Activated CD8-positive, alpha-beta T cell treated with anti-CD3 and anti-CD28 coated beads, Interleukin-2, amount 10 ng/mL, durations not matched to agents 7 days and 5 days (primary cell): ENCODE measurements around the gene FAM120C. TPM values are rescaled to one million over a fixed set of nuclear protein-coding genes. Genes with fewer than 3 reads are reported as not detected.

Experiments
- ATAC-seq: fragments of 150-1000 bp; cut with Tn5 transposase; one replicate; pipeline ENCODE4 v1.10.0; 2021; ENCODE audit warnings: moderate library complexity
- CTCF ChIA-PET: fragments of 350-600 bp; sonication (Branson Sonifier 250); formaldehyde crosslinking; loops from one replicate; lab custom pipeline; 2021; ENCODE audit warnings: antibody characterized with exemption; lab: Charles Lee
- POLR2A ChIA-PET: fragments of 350-600 bp; sonication (Branson Sonifier 250); formaldehyde crosslinking; loops from one replicate; lab custom pipeline; 2021; ENCODE audit warnings: antibody characterized with exemption; lab: Charles Lee
- DNase-seq: peaks from one replicate; pipeline ENCODE4 v3.0.0-alpha.2; 2020
- H3K27ac Mint-ChIP-seq: one replicate; pipeline ENCODE4 v1.8.0; 2021; ENCODE audit warnings: mild to moderate bottlenecking, mixed read lengths
- H3K27me3 Mint-ChIP-seq: one replicate; pipeline ENCODE4 v1.8.0; 2021; ENCODE audit warnings: low read depth, mixed read lengths
- H3K36me3 Mint-ChIP-seq: one replicate; pipeline ENCODE4 v1.8.0; 2021; ENCODE audit warnings: low read depth, mixed read lengths
- H3K4me1 Mint-ChIP-seq: one replicate; pipeline ENCODE4 v1.8.0; 2021; ENCODE audit warnings: low read depth, mixed read lengths
- H3K4me3 Mint-ChIP-seq: one replicate; pipeline ENCODE4 v1.8.0; 2021; ENCODE audit warnings: mild to moderate bottlenecking, mixed read lengths
- H3K9me3 Mint-ChIP-seq: one replicate; pipeline ENCODE4 v1.8.0; 2022; ENCODE audit warnings: mixed read lengths; ENCODE audit not compliant: insufficient read depth
- total RNA-seq, 2 experiments: library from RNA; stranded (reverse); gene quantifications; one replicate each; pipeline ENCODE4 v1.2.3, GENCODE V29; 2021

Gene FAM120C, protein sequence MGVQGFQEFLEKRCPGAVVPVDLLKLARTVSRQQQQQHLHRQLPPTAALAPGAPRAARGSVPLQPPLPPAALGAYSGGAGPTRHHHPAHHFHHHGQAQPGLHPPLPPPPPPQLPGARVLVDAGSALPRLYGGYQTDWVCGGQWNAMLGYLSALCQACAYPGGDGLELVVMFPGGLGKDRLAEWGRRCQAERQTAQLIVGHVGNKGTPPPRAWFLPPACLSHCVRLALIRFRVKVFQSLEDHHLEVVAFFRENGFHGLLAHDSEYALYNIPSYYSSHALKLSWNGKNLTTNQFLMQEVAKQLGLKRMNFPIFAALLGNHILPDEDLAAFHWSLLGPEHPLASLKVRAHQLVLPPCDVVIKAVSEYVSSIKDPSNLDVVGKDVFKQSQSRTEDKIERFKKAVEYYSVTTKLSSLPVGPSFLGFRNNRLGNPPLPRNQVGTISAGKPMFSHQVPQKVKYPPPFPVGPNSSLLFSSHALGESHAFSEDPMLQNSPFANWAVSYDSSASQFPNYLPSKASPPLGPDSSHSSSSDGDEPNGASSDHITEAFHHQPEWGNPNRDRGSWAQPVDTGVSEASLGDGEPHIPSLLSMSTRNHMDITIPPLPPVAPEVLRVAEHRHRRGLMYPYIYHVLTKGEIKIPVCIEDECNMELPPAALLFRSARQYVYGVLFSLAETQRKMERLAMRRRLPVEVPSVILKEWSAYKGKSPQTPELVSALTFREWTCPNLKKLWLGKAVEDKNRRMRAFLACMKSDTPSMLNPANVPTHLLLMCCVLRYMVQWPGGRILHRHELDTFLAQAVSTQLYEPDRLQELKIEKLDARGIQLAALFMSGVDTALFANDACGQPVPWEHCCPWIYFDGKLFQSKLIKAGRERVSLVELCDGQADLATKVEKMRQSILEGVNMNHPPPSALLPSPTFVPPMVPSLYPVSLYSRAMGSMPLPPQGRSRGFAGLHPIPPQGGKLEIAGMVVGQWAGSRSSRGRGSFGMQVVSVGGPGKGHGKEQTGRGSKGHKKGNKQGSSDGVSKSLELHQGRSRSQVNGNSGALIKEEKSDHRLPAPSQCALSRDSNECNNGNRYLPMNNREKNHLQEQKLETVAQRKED
- 10 to 100 TPM; 10.1 to 10.3 TPM for total RNA-seq

DNA sequence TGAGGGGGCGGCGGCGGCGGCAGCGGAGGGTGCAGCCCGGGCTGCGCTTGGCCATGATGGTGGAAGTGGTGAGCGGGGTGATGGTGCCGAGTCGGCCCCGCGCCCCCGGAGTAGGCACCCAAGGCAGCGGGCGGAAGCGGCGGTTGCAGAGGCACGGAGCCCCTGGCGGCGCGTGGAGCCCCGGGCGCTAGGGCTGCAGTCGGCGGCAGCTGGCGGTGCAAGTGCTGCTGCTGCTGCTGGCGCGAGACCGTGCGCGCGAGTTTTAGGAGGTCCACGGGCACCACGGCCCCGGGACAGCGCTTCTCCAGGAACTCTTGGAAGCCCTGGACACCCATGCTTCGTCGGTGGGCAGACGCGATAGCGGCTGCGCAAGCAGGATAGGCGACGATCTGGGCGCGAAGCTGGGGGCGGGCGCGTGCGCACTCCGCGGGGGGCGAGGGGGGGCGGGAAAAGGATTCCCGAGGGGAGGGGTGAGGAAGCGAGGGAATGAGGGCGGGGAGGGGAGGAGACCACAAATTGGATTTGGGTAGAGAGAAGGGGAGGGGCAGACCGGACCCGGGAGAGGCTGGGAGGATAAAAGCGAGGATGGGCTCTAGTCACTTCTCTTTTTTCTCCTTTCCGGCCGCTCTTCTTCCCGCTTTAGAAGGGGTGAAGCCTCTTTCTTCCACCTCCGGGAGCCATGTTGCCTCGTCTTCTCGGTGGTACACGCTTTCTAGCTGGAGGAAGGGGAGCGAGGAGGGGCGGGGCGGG is at the start of gene FAM120C:
Gene FAM120C, minus strand, starts transcription at position 391 of the 750 bp plus-strand sequence. Its CDS starts 56 bp downstream, at position 335.
- H3K27me3 Mint-ChIP-seq, result no peaks in the 10 kb centered on the region
- H3K27ac Mint-ChIP-seq, result peak within 1 kb of the TSS; percentile 88
- ChIA-PET POLR2A (interaction anchor here (0.8 to 4.1 kb wide), 4 partner anchors 9 to 596 kb away, joined by 3 to 27 read pairs (median 4); partner anchors contain the start of gene PHF8), CTCF (interaction anchor here (1.1 kb wide), 1 partner anchor 138 kb away, joined by 3 read pairs; no protein-coding TSS in a partner anchor)
- H3K4me3 Mint-ChIP-seq, result peak within 1 kb of the TSS; percentile 71
- peak; percentile 74 for ATAC-seq
- H3K4me1 Mint-ChIP-seq, result peaks cover 40% of the 10 kb centered on the region
- no peaks in the 10 kb centered on the region for H3K9me3 Mint-ChIP-seq
- DNase-seq, result peak; percentile 72
- peaks cover 23% of the 10 kb centered on the region for H3K36me3 Mint-ChIP-seq

DNA sequence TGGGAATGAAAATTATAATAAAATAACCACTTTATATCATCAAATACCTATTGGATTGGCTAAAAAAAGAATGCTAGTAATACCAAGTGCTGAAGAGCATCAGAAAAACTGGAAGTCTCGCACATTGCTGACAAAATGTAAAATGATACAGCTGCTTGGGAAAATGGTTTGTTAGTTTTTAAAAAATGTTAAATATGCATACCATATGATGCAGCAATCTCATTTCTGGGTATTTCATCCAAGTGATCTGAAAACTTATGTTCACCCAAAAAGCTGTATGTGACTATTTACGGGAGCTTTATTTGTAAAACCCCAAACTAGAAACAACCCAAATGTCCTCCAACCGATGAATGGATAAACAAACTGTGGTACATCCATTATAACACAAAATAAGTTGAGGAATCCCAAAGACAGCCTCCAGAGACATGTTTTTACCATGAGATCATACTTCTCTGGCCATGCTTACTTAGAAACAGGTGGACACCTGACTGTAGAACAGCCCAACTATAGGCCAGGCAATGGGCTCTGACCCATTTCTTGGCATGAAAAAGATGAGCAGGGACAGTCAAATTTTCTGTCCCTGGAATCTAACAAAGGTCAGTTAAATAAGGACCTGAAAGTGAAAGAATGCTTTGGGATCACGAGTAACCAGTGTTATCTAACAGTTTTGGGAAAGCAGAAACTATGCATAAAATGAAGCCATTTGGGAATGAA is 47.5 kb upstream of the FAM120C start:
- H3K4me3 Mint-ChIP-seq, result no peak overlapping the region
- H3K36me3 Mint-ChIP-seq, result no peaks in the 10 kb centered on the region
- DNase-seq (no peak), ATAC-seq (no peak)
- CTCF ChIA-PET, result no interaction called here
- H3K27me3 Mint-ChIP-seq, result no peaks in the 10 kb centered on the region
- no peaks in the 10 kb centered on the region for H3K9me3 Mint-ChIP-seq
- no peak overlapping the region for H3K27ac Mint-ChIP-seq
- no peaks in the 10 kb centered on the region for H3K4me1 Mint-ChIP-seq
- POLR2A ChIA-PET, result no interaction called here

DNA sequence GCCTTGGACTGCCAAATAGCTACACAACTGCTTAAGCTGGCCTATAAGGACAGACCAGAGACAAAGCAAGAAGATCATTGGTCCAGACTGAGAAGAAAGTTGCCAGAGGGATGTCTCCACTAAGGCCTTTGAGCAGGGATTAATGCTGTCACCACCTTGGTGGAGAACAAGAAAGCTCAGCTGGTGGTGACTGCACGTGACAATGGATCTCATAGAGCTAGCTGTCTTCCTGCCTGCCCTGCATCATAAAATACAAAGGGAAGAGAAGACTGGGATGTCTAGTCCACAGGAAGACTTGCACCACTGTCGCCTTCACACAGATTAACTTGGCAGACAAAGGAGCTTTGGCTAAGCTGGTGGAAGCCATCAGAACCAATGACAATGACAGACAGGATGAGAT is 40.5 kb upstream of the FAM120C start:
- DNase-seq (no peak), ATAC-seq (no peak)
- no peaks in the 10 kb centered on the region for H3K4me1 Mint-ChIP-seq
- H3K36me3 Mint-ChIP-seq, result no peaks in the 10 kb centered on the region
- H3K4me3 Mint-ChIP-seq, result no peak overlapping the region
- CTCF ChIA-PET, result no interaction called here
- POLR2A ChIA-PET, result no interaction called here
- no peak overlapping the region for H3K27ac Mint-ChIP-seq
- no peaks in the 10 kb centered on the region for H3K9me3 Mint-ChIP-seq
- no peaks in the 10 kb centered on the region for H3K27me3 Mint-ChIP-seq

DNA sequence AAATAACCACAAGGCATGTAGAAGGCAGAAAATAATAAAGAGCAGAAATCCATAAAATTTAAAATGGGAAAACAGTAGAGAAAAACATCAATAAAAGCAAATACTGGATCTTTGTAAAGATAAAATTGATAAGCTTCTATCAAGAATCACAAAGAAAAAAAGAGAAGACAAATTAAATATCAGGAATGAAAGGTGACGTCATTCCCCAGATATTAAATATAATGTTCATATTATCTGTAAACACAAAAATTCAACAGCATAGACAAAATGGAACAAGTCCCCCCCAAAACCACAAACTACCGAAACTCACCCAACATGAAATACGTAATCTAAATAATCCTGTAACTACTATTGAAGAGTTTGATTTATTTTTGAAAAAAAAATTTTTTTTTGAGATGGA is 30.5 kb upstream of the FAM120C start:
- no peak overlapping the region for H3K27ac Mint-ChIP-seq
- DNase-seq (no peak), ATAC-seq (no peak)
- H3K4me1 Mint-ChIP-seq, result no peaks in the 10 kb centered on the region
- H3K4me3 Mint-ChIP-seq, result no peak overlapping the region
- ChIA-PET CTCF (no interaction called here), POLR2A (no interaction called here)
- H3K27me3 Mint-ChIP-seq, result no peaks in the 10 kb centered on the region
- H3K36me3 Mint-ChIP-seq, result no peaks in the 10 kb centered on the region
- no peaks in the 10 kb centered on the region for H3K9me3 Mint-ChIP-seq

DNA sequence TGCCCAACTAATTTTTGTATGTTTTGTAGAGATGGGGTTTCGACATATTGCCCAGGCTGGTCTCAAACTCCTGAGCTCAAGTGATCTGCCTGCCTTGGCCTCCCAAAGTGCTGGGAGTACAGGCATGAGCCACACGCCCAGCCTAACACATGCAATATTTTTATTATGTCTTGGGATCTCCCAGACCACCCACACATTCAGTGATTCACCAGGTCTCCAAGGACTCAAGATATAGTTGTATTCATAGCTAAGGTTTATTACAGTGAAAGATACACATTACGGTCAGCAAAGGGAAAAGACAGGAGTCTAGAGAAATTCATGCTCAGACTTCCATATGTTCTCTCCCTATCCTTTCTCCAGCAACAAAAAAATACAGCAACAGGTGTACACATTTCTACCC is 25.5 kb upstream of the FAM120C start:
- Mint-ChIP-seq H3K27ac (no peak overlapping the region), H3K36me3 (no peaks in the 10 kb centered on the region), H3K4me3 (no peak overlapping the region), H3K9me3 (no peaks in the 10 kb centered on the region), H3K4me1 (no peaks in the 10 kb centered on the region), H3K27me3 (no peaks in the 10 kb centered on the region)
- ATAC-seq (no peak), DNase-seq (no peak)
- ChIA-PET CTCF (no interaction called here), POLR2A (no interaction called here)

DNA sequence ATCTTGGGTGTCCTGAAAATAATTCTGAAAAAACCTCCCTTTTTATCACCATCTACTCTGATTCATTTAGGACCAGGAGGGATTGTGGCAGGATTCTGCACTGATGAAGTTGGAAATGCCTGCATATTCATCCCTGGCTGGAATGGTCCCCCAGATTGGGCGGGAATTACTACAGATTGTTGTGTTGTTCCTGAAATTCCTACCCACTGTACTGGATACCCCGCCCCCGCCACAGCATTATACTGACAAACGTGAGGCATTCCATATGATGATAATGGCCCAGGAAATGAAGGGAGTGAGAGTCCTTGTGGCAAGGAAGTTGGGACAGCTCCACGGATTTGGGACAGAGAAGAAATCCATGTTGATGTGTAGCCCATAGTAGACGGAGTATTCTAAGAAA is 15.2 kb upstream of the FAM120C start:
- Mint-ChIP-seq H3K9me3 (no peaks in the 10 kb centered on the region), H3K27me3 (peaks cover 11% of the 10 kb centered on the region), H3K4me3 (no peak overlapping the region), H3K36me3 (no peaks in the 10 kb centered on the region), H3K27ac (no peak overlapping the region), H3K4me1 (no peaks in the 10 kb centered on the region)
- ChIA-PET POLR2A (no interaction called here), CTCF (no interaction called here)
- DNase-seq (no peak), ATAC-seq (no peak)

DNA sequence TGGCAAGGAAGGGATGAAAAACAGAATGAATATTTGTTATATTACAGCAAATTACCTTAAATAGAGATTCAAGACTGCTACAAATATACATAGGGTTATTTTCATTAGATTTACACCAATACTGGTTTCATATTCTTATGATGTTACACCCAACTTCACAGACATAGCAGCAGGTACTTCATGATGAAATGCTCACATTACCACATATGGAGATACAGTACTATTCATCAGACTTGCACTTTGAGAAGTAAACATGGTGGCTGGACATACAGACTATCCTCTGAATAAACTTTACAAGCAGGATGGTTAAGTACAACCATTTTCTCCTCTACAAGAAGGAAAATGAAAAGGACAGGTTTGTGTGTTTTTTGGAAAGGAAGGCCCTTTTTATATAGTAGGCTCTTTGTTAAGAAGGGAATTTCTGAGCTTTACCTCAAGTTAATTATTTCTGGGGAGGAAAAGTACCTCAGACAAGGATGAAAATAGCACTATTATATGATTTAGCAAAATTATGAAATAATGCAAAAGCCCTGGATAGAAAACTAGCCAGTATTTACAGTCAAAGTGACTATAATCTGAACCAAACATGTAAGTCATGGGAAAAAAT is 12.0 kb upstream of the FAM120C start:
- Mint-ChIP-seq H3K27ac (no peak overlapping the region), H3K27me3 (peaks cover 9% of the 10 kb centered on the region), H3K4me3 (no peak overlapping the region), H3K4me1 (no peaks in the 10 kb centered on the region), H3K36me3 (no peaks in the 10 kb centered on the region), H3K9me3 (no peaks in the 10 kb centered on the region)
- no peak for DNase-seq
- ATAC-seq, result no peak
- CTCF ChIA-PET, result no interaction called here
- POLR2A ChIA-PET, result no interaction called here

DNA sequence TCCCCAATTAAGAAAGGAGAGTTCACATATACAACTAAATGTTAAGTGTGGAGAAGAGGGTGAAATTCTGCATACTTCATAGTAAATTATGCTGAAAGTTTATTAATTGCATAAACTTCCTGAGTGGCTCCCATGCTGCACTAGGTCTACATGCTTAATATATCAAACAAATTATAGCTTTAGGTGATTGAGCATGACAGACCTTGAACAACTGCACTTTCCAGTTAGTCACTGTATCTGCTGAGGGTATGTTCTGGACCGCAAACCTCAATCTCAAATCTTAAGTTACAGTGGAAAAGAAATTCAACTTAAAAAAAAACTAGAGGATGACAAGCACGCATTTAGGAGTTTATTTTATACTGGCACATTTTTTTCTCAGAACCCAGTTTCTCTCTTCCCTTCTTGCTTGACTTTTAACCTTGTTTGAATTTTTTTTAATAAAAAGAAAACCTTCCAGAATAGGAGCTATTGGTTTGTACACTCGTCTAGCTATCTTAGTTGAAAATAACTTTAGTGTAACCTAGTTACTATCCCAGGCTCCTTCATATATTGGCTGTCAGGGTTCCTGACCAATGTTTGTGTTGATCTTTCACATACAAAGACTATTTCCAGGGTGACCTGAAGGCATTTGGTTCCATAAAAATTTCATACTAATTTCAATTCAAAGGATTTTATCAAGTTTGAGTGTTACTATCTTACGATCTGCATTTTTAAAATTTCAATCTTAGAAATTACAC is 10.2 kb upstream of the FAM120C start:
- Mint-ChIP-seq H3K9me3 (no peaks in the 10 kb centered on the region), H3K27me3 (peaks cover 3% of the 10 kb centered on the region), H3K4me1 (no peaks in the 10 kb centered on the region), H3K4me3 (no peak overlapping the region), H3K27ac (no peak overlapping the region), H3K36me3 (no peaks in the 10 kb centered on the region)
- ChIA-PET POLR2A (interaction anchor here (0.9 kb wide), 1 partner anchor 10 kb away, joined by 3 read pairs; the partner anchor contains the start of gene FAM120C), CTCF (no interaction called here)
- DNase-seq (no peak), ATAC-seq (no peak)

DNA sequence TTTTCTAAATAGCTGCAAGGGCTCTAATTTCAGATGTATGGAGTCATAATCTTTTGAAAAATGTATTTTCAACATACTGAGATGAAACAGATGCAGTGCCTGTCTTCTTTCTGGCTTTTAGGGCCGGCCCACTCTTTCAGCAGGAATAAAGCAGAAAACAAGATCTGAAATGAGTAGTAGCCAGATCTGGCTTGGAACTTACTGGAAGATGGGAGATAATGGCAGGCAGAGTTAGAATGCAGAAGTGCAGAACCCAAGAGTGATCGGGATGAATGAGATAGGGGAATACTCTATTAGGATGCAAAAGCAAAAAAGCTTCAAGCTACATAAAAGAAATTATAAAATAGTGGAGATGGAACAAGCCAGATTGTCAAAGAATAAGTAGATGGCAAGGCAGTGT is 1.4 kb upstream of the FAM120C start:
- Mint-ChIP-seq H3K27me3 (no peaks in the 10 kb centered on the region), H3K4me1 (peaks cover 28% of the 10 kb centered on the region), H3K27ac (no peak overlapping the region), H3K36me3 (peaks cover 18% of the 10 kb centered on the region), H3K4me3 (no peak overlapping the region), H3K9me3 (no peaks in the 10 kb centered on the region)
- ChIA-PET CTCF (no interaction called here), POLR2A (interaction anchor here (0.6 kb wide), 1 partner anchor 141 kb away, joined by 3 read pairs; no protein-coding TSS in a partner anchor)
- no peak for ATAC-seq
- DNase-seq, result no peak
